K562 (cell line): ENCODE results near the gene HSPB1. TPM values are rescaled to one million over a fixed set of nuclear protein-coding genes. Genes with fewer than 3 reads are reported as not detected.

Source experiments
- BCOR ChIP-seq: fragments of 450-650 bp; IDR thresholded peaks from 2 replicates; pipeline ENCODE4 v1.6.1; 2016
- CEBPB ChIP-seq: fragments of 450-650 bp; IDR thresholded peaks from 2 replicates; pipeline ENCODE4 v1.6.1; 2016; ENCODE audit warnings: missing genetic modification characterization, missing compliant biosample characterization
- FIP1L1 ChIP-seq: fragments of 200-400 bp; formaldehyde crosslinking; IDR thresholded peaks from 2 replicates; pipeline ENCODE4 v1.6.1; 2018; ENCODE audit warnings: mild to moderate bottlenecking, low read depth, low read length; ENCODE audit not compliant: poor library complexity, severe bottlenecking
- KLF1 ChIP-seq: fragments of 450-650 bp; IDR thresholded peaks from 2 replicates; pipeline ENCODE4 v1.6.1; 2016; ENCODE audit warnings: missing genetic modification characterization, missing compliant biosample characterization
- KLF16 ChIP-seq: IDR thresholded peaks from 2 replicates; pipeline ENCODE4 v1.6.1; 2016; ENCODE audit warnings: antibody characterized with exemption
- PHF21A ChIP-seq: fragments of 450-650 bp; IDR thresholded peaks from 2 replicates; pipeline ENCODE4 v1.6.1; 2017; ENCODE audit warnings: low read depth, borderline replicate concordance
- POLR2H ChIP-seq: IDR thresholded peaks from 2 replicates; pipeline ENCODE4 v1.6.1; 2016; ENCODE audit warnings: missing genetic modification characterization, low read depth, mild to moderate bottlenecking, control low read depth, missing compliant biosample characterization, moderate library complexity
- RAD21 ChIP-seq, 2 experiments: fragments of 250-450 bp in 1 of 2; fragments of 450-650 bp in 1 of 2; sonication (Bioruptor Pico) in 1 of 2; formaldehyde crosslinking in 1 of 2; IDR thresholded peaks in 1 of 2; conservative IDR thresholded peaks in 1 of 2; 2 replicates each; pipeline versions ENCODE4 v1.4.0 to v1.8.0; 2020 to 2022; ENCODE audit warnings: mild to moderate bottlenecking in 2 of 2, moderate library complexity in 1 of 2
- TAF1 ChIP-seq: IDR thresholded peaks from 2 replicates; pipeline ENCODE4 v1.6.1; 2011; ENCODE audit warnings: mild to moderate bottlenecking, low read length, moderate library complexity; ENCODE audit not compliant: insufficient read depth, control insufficient read depth, severe bottlenecking; ENCODE audit errors: extremely low read depth
- TAL1 ChIP-seq: fragments of 450-650 bp; IDR thresholded peaks from 2 replicates; pipeline ENCODE4 v1.6.1; 2016; ENCODE audit warnings: mild to moderate bottlenecking
- ZNF224 ChIP-seq: sonication (generic); formaldehyde crosslinking; IDR thresholded peaks from 2 replicates; pipeline ENCODE4 v1.8.0; 2022; ENCODE audit warnings: mild to moderate bottlenecking, missing genetic modification reagents
- ZNF512 ChIP-seq: IDR thresholded peaks from 2 replicates; pipeline ENCODE4 v1.6.1; 2016; ENCODE audit warnings: missing genetic modification characterization, missing compliant biosample characterization
- ZNF75A ChIP-seq: fragments of 450-650 bp; formaldehyde crosslinking; IDR thresholded peaks from 2 replicates; pipeline ENCODE4 v1.4.0; 2020; ENCODE audit warnings: mild to moderate bottlenecking
- ZSCAN29 ChIP-seq: fragments of 450-650 bp; IDR thresholded peaks from 2 replicates; pipeline ENCODE4 v1.6.1; 2017
- polyA plus RNA-seq, 8 experiments: library from polyadenylated mRNA; depleted of rRNA in 4 of 8; stranded (reverse) in 5 of 8; unstranded in 3 of 8; fragments of >200 nt; fragmentation: Nextera tagmentation in 2 of 8; fragmentation: Illumina TruSeq in 1 of 8; extraction: Ambion mirVana in 2 of 8; extraction: Trizol in 1 of 8; gene quantifications; 2 replicates each; pipeline versions ENCODE4 v1.2.1 to v1.2.3, GENCODE V29; 2011 to 2014; ENCODE audit warnings: inconsistent platforms in 1 of 8, missing spikeins in 1 of 8
- total RNA-seq, 7 experiments: library from RNA; depleted of rRNA in 6 of 7; stranded (reverse); fragments of >200 nt in 6 of 7; fragmentation: Illumina TruSeq in 2 of 7; extraction: Trizol in 2 of 7; gene quantifications; 2 replicates each; pipeline versions ENCODE4 v1.2.1 to v1.2.3, GENCODE V29; 2011 to 2021; ENCODE audit warnings: low replicate concordance in 1 of 7
- TF ChIP-seq, protein P1 (sequence below): fragments of 450-650 bp; IDR thresholded peaks from 2 replicates; pipeline ENCODE4 v1.7.0; 2016; ENCODE audit warnings: borderline replicate concordance
- TF ChIP-seq, protein P2 (sequence below): fragments of 250-450 bp; sonication (Bioruptor Pico); IDR thresholded peaks from 2 replicates; pipeline ENCODE4 v1.5.1; 2021; ENCODE audit warnings: mild to moderate bottlenecking
- TF ChIP-seq, protein P3 (sequence below): sonication (generic); formaldehyde crosslinking; IDR thresholded peaks from 2 replicates; pipeline ENCODE4 v1.8.1; 2023; ENCODE audit warnings: mild to moderate bottlenecking, missing genetic modification reagents

Gene HSPB1
- total and polyA plus RNA-seq, 9 of the 15 experiments (the other 6 are each of a cell fraction or from before 2014, with no cell fraction given), result 27.1 to 522 (median 138) TPM

GRCh38 chr7:76314042-76314721, 11.7 kb downstream of the HSPB1 start (continued):
- TF ChIP-seq POLR2H (tag) (no peak), ZNF75A (CRISPR knock-in tag) (no peak), ZNF224 (CRISPR knock-in tag) (no peak), ZNF512 (tag) (no peak), RAD21 (CRISPR knock-in tag; conservative IDR thresholded peaks at IDR 0.05 in 1 of 2, IDR thresholded peaks at IDR 0.05 in 1 of 2) (peak; percentile 100), FIP1L1 (no peak), TAF1 (peak; percentile 20), TAL1 (peak; percentile 13; the same call in 1 of the 2 replicates), KLF16 (peak; percentile 84), ZSCAN29 (no peak), KLF1 (tag) (peak; percentile 53; the same call in 1 of the 2 replicates), BCOR (peak; percentile 95), CEBPB (no peak), PHF21A (peak; percentile 66; the same call in 1 of the 2 replicates)
- TF ChIP-seq, protein P1, sequence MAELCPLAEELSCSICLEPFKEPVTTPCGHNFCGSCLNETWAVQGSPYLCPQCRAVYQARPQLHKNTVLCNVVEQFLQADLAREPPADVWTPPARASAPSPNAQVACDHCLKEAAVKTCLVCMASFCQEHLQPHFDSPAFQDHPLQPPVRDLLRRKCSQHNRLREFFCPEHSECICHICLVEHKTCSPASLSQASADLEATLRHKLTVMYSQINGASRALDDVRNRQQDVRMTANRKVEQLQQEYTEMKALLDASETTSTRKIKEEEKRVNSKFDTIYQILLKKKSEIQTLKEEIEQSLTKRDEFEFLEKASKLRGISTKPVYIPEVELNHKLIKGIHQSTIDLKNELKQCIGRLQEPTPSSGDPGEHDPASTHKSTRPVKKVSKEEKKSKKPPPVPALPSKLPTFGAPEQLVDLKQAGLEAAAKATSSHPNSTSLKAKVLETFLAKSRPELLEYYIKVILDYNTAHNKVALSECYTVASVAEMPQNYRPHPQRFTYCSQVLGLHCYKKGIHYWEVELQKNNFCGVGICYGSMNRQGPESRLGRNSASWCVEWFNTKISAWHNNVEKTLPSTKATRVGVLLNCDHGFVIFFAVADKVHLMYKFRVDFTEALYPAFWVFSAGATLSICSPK, result no peak
- TF ChIP-seq, protein P2, sequence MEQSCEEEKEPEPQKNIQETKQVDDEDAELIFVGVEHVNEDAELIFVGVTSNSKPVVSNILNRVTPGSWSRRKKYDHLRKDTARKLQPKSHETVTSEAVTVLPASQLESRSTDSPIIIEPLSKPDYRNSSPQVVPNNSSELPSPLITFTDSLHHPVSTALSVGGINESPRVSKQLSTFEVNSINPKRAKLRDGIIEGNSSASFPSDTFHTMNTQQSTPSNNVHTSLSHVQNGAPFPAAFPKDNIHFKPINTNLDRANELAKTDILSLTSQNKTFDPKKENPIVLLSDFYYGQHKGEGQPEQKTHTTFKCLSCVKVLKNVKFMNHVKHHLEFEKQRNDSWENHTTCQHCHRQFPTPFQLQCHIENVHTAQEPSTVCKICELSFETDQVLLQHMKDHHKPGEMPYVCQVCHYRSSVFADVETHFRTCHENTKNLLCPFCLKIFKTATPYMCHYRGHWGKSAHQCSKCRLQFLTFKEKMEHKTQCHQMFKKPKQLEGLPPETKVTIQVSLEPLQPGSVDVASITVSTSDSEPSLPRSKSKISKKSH (CRISPR knock-in tag), result no peak
- TF ChIP-seq, protein P3, sequence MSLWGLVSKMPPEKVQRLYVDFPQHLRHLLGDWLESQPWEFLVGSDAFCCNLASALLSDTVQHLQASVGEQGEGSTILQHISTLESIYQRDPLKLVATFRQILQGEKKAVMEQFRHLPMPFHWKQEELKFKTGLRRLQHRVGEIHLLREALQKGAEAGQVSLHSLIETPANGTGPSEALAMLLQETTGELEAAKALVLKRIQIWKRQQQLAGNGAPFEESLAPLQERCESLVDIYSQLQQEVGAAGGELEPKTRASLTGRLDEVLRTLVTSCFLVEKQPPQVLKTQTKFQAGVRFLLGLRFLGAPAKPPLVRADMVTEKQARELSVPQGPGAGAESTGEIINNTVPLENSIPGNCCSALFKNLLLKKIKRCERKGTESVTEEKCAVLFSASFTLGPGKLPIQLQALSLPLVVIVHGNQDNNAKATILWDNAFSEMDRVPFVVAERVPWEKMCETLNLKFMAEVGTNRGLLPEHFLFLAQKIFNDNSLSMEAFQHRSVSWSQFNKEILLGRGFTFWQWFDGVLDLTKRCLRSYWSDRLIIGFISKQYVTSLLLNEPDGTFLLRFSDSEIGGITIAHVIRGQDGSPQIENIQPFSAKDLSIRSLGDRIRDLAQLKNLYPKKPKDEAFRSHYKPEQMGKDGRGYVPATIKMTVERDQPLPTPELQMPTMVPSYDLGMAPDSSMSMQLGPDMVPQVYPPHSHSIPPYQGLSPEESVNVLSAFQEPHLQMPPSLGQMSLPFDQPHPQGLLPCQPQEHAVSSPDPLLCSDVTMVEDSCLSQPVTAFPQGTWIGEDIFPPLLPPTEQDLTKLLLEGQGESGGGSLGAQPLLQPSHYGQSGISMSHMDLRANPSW, result peak; percentile 97; the same call in 1 of the 2 replicates
